ENCODE measurements around the gene ACTL7B.
"Not testable (repeated sequence)": the region's sequence is repeated elsewhere in the genome, so short reads cannot be mapped to it uniquely, and the experiment has no call there.

ACTL7B gene

GRCh38 chr9:108845947-108846346, 9.8 kb downstream of the ACTL7B start:
- Histone ChIP-seq H3K27me3 (no peaks in the 10 kb centered on the region), H3K4me3 (no peak overlapping the region), H3K4me1 (no peaks in the 10 kb centered on the region), H3K36me3 (no peaks in the 10 kb centered on the region), H3K27ac (no peak overlapping the region), H3K9me3 (no peaks in the 10 kb centered on the region)
- no peak for TF ChIP-seq CTCF (IDR thresholded peaks at IDR 0.05)
- intact Hi-C loops (cut with DNase I; ENCODE audit: low total_unique reads) = no loop called here
- DNase-seq = no peak

DNA sequence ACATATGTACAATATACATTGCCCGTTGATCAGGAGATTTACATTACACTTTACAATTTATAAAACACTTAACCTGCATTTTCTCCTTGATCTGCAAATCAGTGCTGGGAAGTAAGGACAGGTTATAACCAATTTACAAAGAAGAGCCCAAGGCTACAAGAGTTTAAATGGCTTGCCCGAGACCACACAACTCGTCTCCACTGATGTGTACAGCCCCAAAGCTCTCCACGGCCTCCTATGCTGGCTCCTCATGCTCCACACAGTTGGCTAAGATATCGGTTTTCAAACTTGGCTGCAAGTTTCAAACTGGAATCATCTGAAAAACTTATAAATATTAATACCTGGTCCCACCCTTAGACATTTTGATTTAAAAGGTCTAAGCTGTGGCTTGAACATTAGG, 10.3 kb downstream of the ACTL7B start:
- intact Hi-C loops (cut with DNase I; ENCODE audit: low total_unique reads) = no loop called here
- Histone ChIP-seq H3K27me3 (no peaks in the 10 kb centered on the region), H3K4me1 (no peaks in the 10 kb centered on the region), H3K36me3 (no peaks in the 10 kb centered on the region), H3K4me3 (no peak overlapping the region), H3K27ac (no peak overlapping the region), H3K9me3 (no peaks in the 10 kb centered on the region)
- TF ChIP-seq CTCF (IDR thresholded peaks at IDR 0.05) = no peak
- DNase-seq = no peak

GRCh38 chr9:108844856-108845255, 10.9 kb downstream of the ACTL7B start:
- Histone ChIP-seq H3K9me3 (no peaks in the 10 kb centered on the region), H3K36me3 (no peaks in the 10 kb centered on the region), H3K27me3 (no peaks in the 10 kb centered on the region), H3K4me3 (no peak overlapping the region), H3K4me1 (no peaks in the 10 kb centered on the region), H3K27ac (no peak overlapping the region)
- TF ChIP-seq CTCF (IDR thresholded peaks at IDR 0.05) = no peak
- intact Hi-C loops (cut with DNase I; ENCODE audit: low total_unique reads) = no loop called here
- DNase-seq = no peak

DNA sequence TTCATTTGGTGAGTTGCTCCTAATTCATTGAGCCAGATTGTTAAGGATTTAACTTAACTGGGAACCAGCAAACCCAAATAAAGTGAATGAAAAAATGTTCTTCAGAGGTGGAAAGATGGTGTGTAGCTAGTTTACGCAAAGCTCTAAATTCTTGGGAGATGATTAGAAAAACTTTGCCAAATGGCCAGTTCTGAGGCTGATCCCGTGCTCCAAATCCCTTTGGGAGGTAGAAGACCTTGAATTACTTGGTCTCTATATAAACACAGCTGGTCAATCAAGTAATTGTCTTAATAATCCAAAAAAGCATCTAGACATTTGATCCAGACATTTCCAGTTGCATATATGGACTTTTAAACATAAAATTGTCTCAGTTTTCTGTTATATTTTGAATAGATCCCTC, 11.4 kb downstream of the ACTL7B start:
- no peak for TF ChIP-seq CTCF (IDR thresholded peaks at IDR 0.05)
- Histone ChIP-seq H3K36me3 (no peaks in the 10 kb centered on the region), H3K4me3 (no peak overlapping the region), H3K9me3 (no peaks in the 10 kb centered on the region), H3K27me3 (no peaks in the 10 kb centered on the region), H3K27ac (no peak overlapping the region), H3K4me1 (no peaks in the 10 kb centered on the region)
- no peak for DNase-seq
- intact Hi-C loops (cut with DNase I; ENCODE audit: low total_unique reads) = no loop called here

DNA sequence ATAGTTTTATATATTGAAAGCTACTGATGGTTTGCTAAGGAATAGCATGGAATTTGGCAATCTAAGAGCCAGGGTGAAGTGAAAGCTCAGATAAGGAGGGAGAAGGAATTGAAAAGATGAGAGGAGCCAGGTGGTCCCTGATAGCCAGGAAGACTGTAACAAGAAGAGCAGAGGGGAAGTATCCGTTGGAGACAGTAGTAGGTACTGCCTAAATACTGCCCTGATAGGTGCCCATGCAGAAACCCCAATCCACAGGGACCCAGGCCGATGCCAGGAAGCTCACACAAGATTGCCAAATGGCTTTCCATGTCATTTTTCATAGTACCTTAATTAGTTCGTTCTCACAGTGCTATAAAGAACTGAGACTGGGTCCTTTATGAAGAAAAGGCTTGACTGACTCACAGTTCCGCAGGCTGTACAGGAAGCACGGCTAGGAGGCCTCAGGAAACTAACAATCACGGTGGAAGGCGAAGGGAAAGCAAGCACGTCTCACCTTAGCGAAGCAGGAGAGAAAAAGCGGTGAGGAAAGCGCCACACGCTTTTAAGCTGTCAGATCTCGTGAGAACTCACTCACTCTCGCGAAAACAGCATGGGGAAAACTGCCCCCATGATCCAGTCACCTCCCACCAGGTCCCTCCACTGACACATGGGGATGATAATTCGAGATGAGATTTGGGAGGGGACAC, 13.0 kb downstream of the ACTL7B start:
- no peak for TF ChIP-seq CTCF (IDR thresholded peaks at IDR 0.05)
- Histone ChIP-seq H3K27ac (no peak overlapping the region), H3K9me3 (no peaks in the 10 kb centered on the region), H3K36me3 (no peaks in the 10 kb centered on the region), H3K4me1 (no peaks in the 10 kb centered on the region), H3K4me3 (no peak overlapping the region), H3K27me3 (no peaks in the 10 kb centered on the region)
- no peak for DNase-seq
- intact Hi-C loops (cut with DNase I; ENCODE audit: low total_unique reads) = no loop called here

GRCh38 chr9:108839561-108839960, 16.2 kb downstream of the ACTL7B start:
- H3K9me3 ChIP-seq; intact Hi-C loops (cut with DNase I; ENCODE audit: low total_unique reads); H3K27ac ChIP-seq; DNase-seq; H3K4me3 ChIP-seq; H3K27me3 ChIP-seq; H3K36me3 ChIP-seq; H3K4me1 ChIP-seq: not testable (repeated sequence)

Measured in tibial artery (tissue), 4 donors.